WI38 (cell line): ENCODE measurements around the gene SOX2.

Experiments used
- H3K4me3 ChIP-seq: 2 replicates; pipeline ENCODE4 v1.5.1; 2011; ENCODE audit warnings: low read depth, mild to moderate bottlenecking, control low read depth, low read length
- CTCF ChIP-seq: IDR thresholded peaks from 2 replicates; pipeline ENCODE4 v1.5.1; 2012; ENCODE audit warnings: low read depth, mild to moderate bottlenecking, control low read depth, low read length

The SOX2 gene

DNA sequence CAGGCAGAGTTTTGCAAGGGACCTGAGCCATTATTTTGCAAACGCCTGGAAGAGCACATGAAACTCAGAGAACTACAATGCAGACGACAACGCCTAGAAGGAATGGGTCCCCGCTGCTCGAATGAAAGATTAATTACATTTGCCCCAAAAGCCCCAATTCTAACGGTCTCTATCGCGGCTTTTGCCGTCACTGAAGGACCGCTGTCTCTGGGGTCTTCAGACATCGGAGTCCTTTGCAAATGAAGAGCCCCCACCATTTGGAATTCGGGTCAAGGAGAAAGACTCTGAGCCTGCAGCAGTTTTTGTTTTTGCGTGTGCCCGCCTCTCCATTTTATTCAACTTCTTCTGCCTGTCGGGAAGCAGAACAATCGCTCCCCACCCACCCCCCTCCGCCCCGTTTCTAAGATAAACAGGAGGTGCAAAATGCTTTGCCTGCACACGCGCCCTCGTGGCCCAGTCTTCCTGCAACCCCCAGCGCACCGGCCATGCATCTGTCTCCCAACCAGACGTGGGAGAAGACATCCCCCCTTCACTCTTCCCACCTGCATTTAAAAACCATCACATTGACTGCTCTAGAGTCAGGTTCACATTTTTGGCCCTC, 13.5 kb downstream of the SOX2 start:
- TF ChIP-seq CTCF = no peak
- no peak overlapping the region for H3K4me3 ChIP-seq

GRCh38 chr3:181725830-181726229, 14.1 kb downstream of the SOX2 start:
- no peak for TF ChIP-seq CTCF
- H3K4me3 ChIP-seq = no peak overlapping the region

DNA sequence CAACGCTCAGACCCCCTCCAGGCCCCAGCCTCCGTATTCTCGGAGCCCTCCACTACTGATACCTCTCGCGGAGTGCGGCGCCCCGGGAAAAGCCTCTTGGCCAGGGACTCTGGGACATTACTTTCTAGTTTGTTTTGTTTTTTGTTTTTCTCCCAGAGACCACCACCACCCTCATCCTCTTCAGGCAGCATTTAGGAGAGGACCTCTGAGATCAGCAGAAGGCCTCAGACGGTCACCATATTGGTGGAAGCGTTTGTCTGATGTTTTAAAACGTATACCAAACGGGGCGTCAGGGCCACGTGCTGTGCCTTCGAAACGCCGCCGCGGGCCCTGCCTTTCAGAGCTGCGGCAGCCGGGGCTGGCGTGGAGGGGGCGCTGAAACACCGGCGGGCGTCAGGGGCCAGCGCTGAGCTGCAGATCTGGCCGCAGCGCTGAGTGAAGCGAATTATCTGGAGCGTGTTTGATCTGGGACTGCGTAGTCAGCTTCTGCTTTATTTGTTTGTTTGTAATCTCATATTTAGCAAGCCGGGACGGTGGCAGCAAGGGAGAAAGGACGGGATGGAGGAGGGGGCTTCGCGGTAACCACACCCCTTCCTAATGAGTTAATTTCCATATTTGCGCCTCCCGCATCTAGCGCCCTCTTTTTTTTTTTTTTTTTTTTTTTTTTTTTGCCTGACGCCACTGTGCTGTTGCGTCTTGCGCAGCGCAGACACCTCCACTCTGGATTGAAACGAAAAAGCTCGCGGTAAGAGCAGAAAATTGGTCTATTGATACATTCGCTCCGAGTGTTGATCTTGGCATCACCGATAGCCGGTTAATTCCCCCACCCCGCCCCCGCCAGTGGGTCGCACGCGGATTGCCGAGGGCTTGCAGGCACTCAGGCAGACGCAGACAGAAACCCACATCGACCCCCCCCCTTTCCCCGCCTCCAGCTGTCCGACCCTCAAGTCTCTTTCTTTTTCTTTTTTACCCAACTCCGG, 14.9 kb downstream of the SOX2 start:
- TF ChIP-seq CTCF = no peak
- peak overlapping the region; percentile 55 for H3K4me3 ChIP-seq

GRCh38 chr3:181727341-181728032, 15.8 kb downstream of the SOX2 start:
- H3K4me3 ChIP-seq = peak overlapping the region; percentile 55

GRCh38 chr3:181728470-181729340, 17.0 kb downstream of the SOX2 start:
- TF ChIP-seq CTCF = no peak
- no peak overlapping the region for H3K4me3 ChIP-seq

More at GRCh38 chr3:181727341-181728032, 15.8 kb downstream of the SOX2 start:
- no peak for TF ChIP-seq CTCF

GRCh38 chr3:181729341-181729869, 17.7 kb downstream of the SOX2 start:
- TF ChIP-seq CTCF = no peak
- H3K4me3 ChIP-seq = no peak overlapping the region
